Gastrocnemius medialis (tissue), 4 donors: Measurements from ENCODE around the gene FOXC2. TPM values are rescaled to one million over a fixed set of nuclear protein-coding genes. Genes with fewer than 3 reads are reported as not detected.

Source experiments
- ATAC-seq, 2 donors: fragments of 150-250 bp; one replicate each; pipeline ENCODE4 v1.9.1; 2016
- DNase-seq, 2 donors: peaks; one replicate each; pipeline ENCODE4 v3.0.0-alpha.2; 2019
- H3K27ac ChIP-seq, 4 donors: fragments of 200-600 bp; sonication (generic); 1 replicate in 1 of 4; 2 replicates in 3 of 4; pipeline ENCODE4 v1.5.1; 2016 to 2018; ENCODE audit warnings: mild to moderate bottlenecking in 2 of 4, moderate library complexity in 1 of 4
- H3K27me3 ChIP-seq, 3 donors: fragments of 200-600 bp; sonication (generic) in 2 of 3; 1 replicate in 1 of 3; 2 replicates in 2 of 3; pipeline versions ENCODE4 v1.5.1 to v1.6.0; 2016 to 2019; ENCODE audit warnings: mild to moderate bottlenecking in 1 of 3, moderate library complexity in 1 of 3
- H3K36me3 ChIP-seq, 2 donors: fragments of 200-600 bp; sonication (generic) in 1 of 2; one replicate each; pipeline ENCODE4 v1.5.1; 2017 to 2018
- H3K4me1 ChIP-seq, 2 donors: fragments of 200-600 bp; sonication (generic) in 1 of 2; one replicate each; pipeline ENCODE4 v1.5.1; 2016 to 2017; ENCODE audit warnings: mild to moderate bottlenecking in 2 of 2
- H3K4me3 ChIP-seq, 4 donors: fragments of 200-600 bp; sonication (generic) in 3 of 4; 1 replicate in 1 of 4; 2 replicates in 3 of 4; pipeline ENCODE4 v1.5.1; 2016 to 2019; ENCODE audit warnings: mild to moderate bottlenecking in 2 of 4
- H3K9me3 ChIP-seq, 3 donors: fragments of 200-600 bp; sonication (generic) in 2 of 3; 1 replicate in 1 of 3; 2 replicates in 2 of 3; pipeline ENCODE4 v1.5.1; 2016 to 2019
- POLR2A ChIP-seq, 2 donors: fragments of 450-650 bp; IDR thresholded peaks; one replicate each; pipeline ENCODE4 v1.6.1; 2017; ENCODE audit warnings: antibody characterized with exemption in 2 of 2, mild to moderate bottlenecking in 2 of 2, moderate library complexity in 2 of 2
- in situ Hi-C, 4 donors: fragments of 200-750 bp; cut with MboI; loops; one replicate each; pipeline versions ENCODE4 v1.15.0 to v1.8.0; 2017; ENCODE audit warnings: low sequenced_read_pairs in 4 of 4
- intact Hi-C: fragments of 100-400 bp; cut with DNase I; formaldehyde crosslinking; loops from one replicate; pipeline ENCODE4 v1.15.1; 2023; ENCODE audit warnings: low total_unique reads
- total RNA-seq, 4 donors: library from RNA; depleted of rRNA; stranded (reverse); fragments of >200 nt; gene quantifications; one replicate each; pipeline versions ENCODE4 v1.1.0 to v1.2.3, GENCODE V29; 2016
- TF ChIP-seq, protein P1 (sequence below), 5 experiments: fragments of 450-650 bp in 3 of 5; fragments of 200-600 bp in 2 of 5; sonication (generic) in 2 of 5; IDR thresholded peaks in 4 of 5; conservative IDR thresholded peaks in 1 of 5; 1 replicate in 4 of 5; 2 replicates in 1 of 5; pipeline ENCODE4 v1.5.1; 2016 to 2019; ENCODE audit warnings: antibody characterized with exemption in 5 of 5, mild to moderate bottlenecking in 3 of 5, moderate library complexity in 3 of 5

Gene FOXC2
- total RNA-seq, 4 donors from 2014 or later = 0.17 to 1.0 (median 0.29) TPM

DNA sequence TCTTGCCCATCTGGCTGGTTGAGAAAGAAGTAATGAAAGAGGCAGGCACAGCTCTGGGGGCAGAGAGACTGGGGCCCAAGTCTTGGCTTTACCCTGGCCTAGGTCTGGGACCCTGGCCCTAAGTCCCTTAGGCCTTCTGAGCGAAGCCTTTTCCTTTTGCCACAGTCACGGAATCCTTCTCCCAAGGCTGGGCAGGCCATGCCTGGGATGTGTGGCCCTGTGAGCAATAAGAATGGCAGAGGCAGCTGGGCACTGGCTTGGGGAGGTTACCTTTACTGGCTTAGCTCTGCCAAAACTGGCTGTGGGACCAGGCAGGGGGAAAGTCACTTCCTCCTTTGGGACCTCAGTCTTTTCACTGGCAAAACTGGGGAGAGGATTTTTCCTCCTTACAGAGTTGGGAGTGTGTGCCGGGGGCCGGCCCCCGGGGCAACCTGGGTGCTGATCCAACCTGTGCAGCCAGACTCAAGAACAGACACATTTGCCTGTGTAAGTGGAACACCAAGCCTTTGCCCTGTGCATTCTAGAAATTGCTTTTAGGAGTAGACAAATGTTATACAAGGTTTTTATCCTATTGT lies 43.4 kb upstream of the FOXC2 start:
- no peak for TF ChIP-seq POLR2A (IDR thresholded peaks at IDR 0.05)
- TF ChIP-seq, protein P1, sequence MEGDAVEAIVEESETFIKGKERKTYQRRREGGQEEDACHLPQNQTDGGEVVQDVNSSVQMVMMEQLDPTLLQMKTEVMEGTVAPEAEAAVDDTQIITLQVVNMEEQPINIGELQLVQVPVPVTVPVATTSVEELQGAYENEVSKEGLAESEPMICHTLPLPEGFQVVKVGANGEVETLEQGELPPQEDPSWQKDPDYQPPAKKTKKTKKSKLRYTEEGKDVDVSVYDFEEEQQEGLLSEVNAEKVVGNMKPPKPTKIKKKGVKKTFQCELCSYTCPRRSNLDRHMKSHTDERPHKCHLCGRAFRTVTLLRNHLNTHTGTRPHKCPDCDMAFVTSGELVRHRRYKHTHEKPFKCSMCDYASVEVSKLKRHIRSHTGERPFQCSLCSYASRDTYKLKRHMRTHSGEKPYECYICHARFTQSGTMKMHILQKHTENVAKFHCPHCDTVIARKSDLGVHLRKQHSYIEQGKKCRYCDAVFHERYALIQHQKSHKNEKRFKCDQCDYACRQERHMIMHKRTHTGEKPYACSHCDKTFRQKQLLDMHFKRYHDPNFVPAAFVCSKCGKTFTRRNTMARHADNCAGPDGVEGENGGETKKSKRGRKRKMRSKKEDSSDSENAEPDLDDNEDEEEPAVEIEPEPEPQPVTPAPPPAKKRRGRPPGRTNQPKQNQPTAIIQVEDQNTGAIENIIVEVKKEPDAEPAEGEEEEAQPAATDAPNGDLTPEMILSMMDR (IDR thresholded peaks at IDR 0.05 in 4 of 5, conservative IDR thresholded peaks at IDR 0.05 in 1 of 5) = no peak
- Histone ChIP-seq H3K9me3 (no peaks in the 10 kb centered on the region), H3K4me1 (peaks cover 0 to 4% of the 10 kb centered on the region in 2 donors), H3K27ac (no peak overlapping the region), H3K27me3 (peaks cover 47 to 54% (median 54%) of the 10 kb centered on the region in 3 donors), H3K36me3 (no peaks in the 10 kb centered on the region), H3K4me3 (no peak overlapping the region)
- ATAC-seq (no peak), DNase-seq (no peak)
- intact Hi-C loops = no loop called here
- in situ Hi-C loops = loop anchor here in 3 of 4 donors (5.0 to 25.0 kb wide), 5 partner anchors 181 to 711 kb away; no protein-coding TSS in a partner anchor

- intact Hi-C loops (no loop called here), in situ Hi-C loops (loop anchor here in 3 of 4 donors (5.0 to 25.0 kb wide), 5 partner anchors 182 to 712 kb away; no protein-coding TSS in a partner anchor)
- no peaks in the 10 kb centered on the region for H3K9me3 ChIP-seq
- H3K4me1 ChIP-seq = peaks cover 0 to 12% of the 10 kb centered on the region in 2 donors
- TF ChIP-seq, protein P1 (IDR thresholded peaks at IDR 0.05 in 4 of 5, conservative IDR thresholded peaks at IDR 0.05 in 1 of 5) = no peak
- TF ChIP-seq POLR2A (IDR thresholded peaks at IDR 0.05) = no peak
- DNase-seq = no peak
- no peak overlapping the region for H3K27ac ChIP-seq
- no peak overlapping the region for H3K4me3 ChIP-seq
- H3K36me3 ChIP-seq = no peaks in the 10 kb centered on the region
- ATAC-seq = no peak
- peaks cover 39 to 49% (median 46%) of the 10 kb centered on the region in 3 donors for H3K27me3 ChIP-seq
Observed at GRCh38 chr16:86524029-86524428, 42.6 kb upstream of the FOXC2 start.

- DNase-seq = no peak
Observed at GRCh38 chr16:86525696-86526095, 40.9 kb upstream of the FOXC2 start.

GRCh38 chr16:86527366-86527765 lies 39.3 kb upstream of the FOXC2 start:
- DNase-seq (no peak), ATAC-seq (no peak)
- Histone ChIP-seq H3K36me3 (peaks cover 0 to 10% of the 10 kb centered on the region in 2 donors), H3K4me3 (no peak overlapping the region), H3K27ac (no peak overlapping the region), H3K4me1 (peaks cover 0 to 13% of the 10 kb centered on the region in 2 donors), H3K9me3 (no peaks in the 10 kb centered on the region), H3K27me3 (peaks cover 10 to 15% (median 13%) of the 10 kb centered on the region in 3 donors)
- intact Hi-C loops = no loop called here
- in situ Hi-C loops = loop anchor here in 2 of 4 donors (10.0 to 25.0 kb wide), 2 partner anchors 453 to 715 kb away; no protein-coding TSS in a partner anchor
- TF ChIP-seq, protein P1 (IDR thresholded peaks at IDR 0.05 in 4 of 5, conservative IDR thresholded peaks at IDR 0.05 in 1 of 5) = no peak
- TF ChIP-seq POLR2A (IDR thresholded peaks at IDR 0.05) = no peak

More at GRCh38 chr16:86525696-86526095, 40.9 kb upstream of the FOXC2 start:
- Histone ChIP-seq H3K4me1 (peaks cover 0 to 13% of the 10 kb centered on the region in 2 donors), H3K4me3 (no peak overlapping the region), H3K27me3 (peaks cover 27 to 32% (median 30%) of the 10 kb centered on the region in 3 donors), H3K27ac (no peak overlapping the region), H3K9me3 (no peaks in the 10 kb centered on the region), H3K36me3 (no peaks in the 10 kb centered on the region)
- intact Hi-C loops = no loop called here
- ATAC-seq = no peak
- in situ Hi-C loops = loop anchor here in 2 of 4 donors (10.0 to 25.0 kb wide), 2 partner anchors 451 to 713 kb away; no protein-coding TSS in a partner anchor
- TF ChIP-seq, protein P1 (IDR thresholded peaks at IDR 0.05 in 4 of 5, conservative IDR thresholded peaks at IDR 0.05 in 1 of 5) = no peak
- no peak for TF ChIP-seq POLR2A (IDR thresholded peaks at IDR 0.05)
